Bronchial epithelial cell (primary cell): ENCODE data around the gene FUT8. TPM values are rescaled to one million over a fixed set of nuclear protein-coding genes. Genes with fewer than 3 reads are reported as not detected.
"Not testable (repeated sequence)": the region's sequence is repeated elsewhere in the genome, so short reads cannot be mapped to it uniquely, and the experiment has no call there.

Experiments used
- DNase-seq: peaks from one replicate; pipeline ENCODE4 v3.0.0-alpha.2; 2010; ENCODE audit warnings: low read depth
- FAIRE-seq: peaks from 2 replicates; lab custom pipeline; 2011; peaks lifted over from hg19 to GRCh38; lab: Jason Lieb, UNC
- H3K27me3 ChIP-seq: 2 replicates; pipeline ENCODE4 v1.5.1; 2011; ENCODE audit warnings: low read length; ENCODE audit not compliant: control insufficient read depth, insufficient read depth
- H3K36me3 ChIP-seq: 2 replicates; pipeline ENCODE4 v1.5.1; 2011; ENCODE audit warnings: low read length; ENCODE audit not compliant: control insufficient read depth, insufficient read depth
- H3K4me3 ChIP-seq: 2 replicates; pipeline ENCODE4 v1.5.1; 2011; ENCODE audit warnings: mild to moderate bottlenecking, low read depth, low read length, control low read depth
- CTCF ChIP-seq: IDR thresholded peaks from 2 replicates; pipeline ENCODE4 v1.5.1; 2011; ENCODE audit warnings: mild to moderate bottlenecking, moderate library complexity, low read length, control low read depth, inconsistent platforms; ENCODE audit not compliant: insufficient read depth, severe bottlenecking
- total RNA-seq: library from RNA; depleted of rRNA; stranded (reverse); fragments of >200 nt; gene quantifications from 2 replicates; pipeline ENCODE4 v1.2.1, GENCODE V29; 2014

FUT8 gene
- total RNA-seq, 1 donor from 2014 or later: 16.3 TPM

- H3K36me3 ChIP-seq: no peaks in the 10 kb centered on the region
- H3K27me3 ChIP-seq: no peaks in the 10 kb centered on the region
- no peak overlapping the region for H3K4me3 ChIP-seq
- TF ChIP-seq CTCF: no peak
- no peak for DNase-seq
- FAIRE-seq: no peak
Measured at GRCh38 chr14:65703996-65704395, 291.5 kb downstream of the FUT8 start.

- no peak for FAIRE-seq
- DNase-seq: peak; percentile 17
Measured at GRCh38 chr14:65704437-65704836, 291.9 kb downstream of the FUT8 start.

GRCh38 chr14:65704850-65705249 lies 292.3 kb downstream of the FUT8 start:
- no peak overlapping the region for H3K4me3 ChIP-seq
- no peak for FAIRE-seq
- H3K36me3 ChIP-seq: no peaks in the 10 kb centered on the region
- no peaks in the 10 kb centered on the region for H3K27me3 ChIP-seq
- no peak for TF ChIP-seq CTCF
- DNase-seq: peak; percentile 21

More at GRCh38 chr14:65704437-65704836, 291.9 kb downstream of the FUT8 start:
- H3K4me3 ChIP-seq: no peak overlapping the region
- H3K27me3 ChIP-seq: no peaks in the 10 kb centered on the region
- H3K36me3 ChIP-seq: no peaks in the 10 kb centered on the region
- no peak for TF ChIP-seq CTCF

- FAIRE-seq: no peak
- Histone ChIP-seq H3K36me3 (no peaks in the 10 kb centered on the region), H3K27me3 (no peaks in the 10 kb centered on the region), H3K4me3 (no peak overlapping the region)
- DNase-seq: no peak
- TF ChIP-seq CTCF: no peak
Measured at GRCh38 chr14:65709576-65709975, 297.0 kb downstream of the FUT8 start.

GRCh38 chr14:65716813-65717212 lies 304.3 kb downstream of the FUT8 start:
- not testable (repeated sequence) for FAIRE-seq, DNase-seq, H3K4me3 ChIP-seq, H3K27me3 ChIP-seq, H3K36me3 ChIP-seq

- not testable (repeated sequence) for FAIRE-seq, H3K27me3 ChIP-seq, H3K4me3 ChIP-seq, H3K36me3 ChIP-seq, DNase-seq
Measured at GRCh38 chr14:65717384-65717915, 304.9 kb downstream of the FUT8 start.

- DNase-seq (no peak), FAIRE-seq (no peak)
- no peak for TF ChIP-seq CTCF
- no peaks in the 10 kb centered on the region for H3K27me3 ChIP-seq
- no peak overlapping the region for H3K4me3 ChIP-seq
- no peaks in the 10 kb centered on the region for H3K36me3 ChIP-seq
Measured at GRCh38 chr14:65718629-65719028, 306.1 kb downstream of the FUT8 start.
